ENCODE measurements around the gene TRIM71. TPM values are rescaled to one million over a fixed set of nuclear protein-coding genes. Genes with fewer than 3 reads are reported as not detected.
A peak's percentile ranks its signal among the peaks of the same experiment; 100 is the strongest.

TRIM71 gene
- total and polyA plus RNA-seq, 2 of the 13 experiments (the other 11 are each of a cell fraction or from before 2014, with no cell fraction given): 21.7 to 76.9 TPM

DNA sequence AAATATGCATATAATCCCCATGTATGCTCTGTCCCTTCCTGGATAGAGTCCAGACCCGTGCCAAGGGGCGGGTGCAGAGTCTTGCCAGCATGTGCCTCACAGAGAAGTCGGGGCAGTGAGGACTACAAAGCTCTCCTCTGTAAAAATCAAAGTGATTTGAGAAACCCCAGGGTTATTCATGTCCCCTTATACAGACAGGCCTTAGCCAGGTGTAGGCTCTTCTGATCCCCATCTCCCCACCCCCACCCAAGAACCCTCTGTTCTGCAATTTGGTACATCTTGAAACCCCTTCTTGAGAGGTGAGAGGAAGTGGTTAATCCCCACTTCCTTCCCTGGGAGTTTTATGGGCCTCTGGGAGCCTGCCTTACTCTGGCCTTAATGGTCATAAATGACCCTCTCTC lies 24.7 kb downstream of the TRIM71 start:
- WGBS (ENCODE audit: low lambda C conversion rate): 40% methylated on average over 3 of the region's 3 CpGs
- Histone ChIP-seq H2AFZ (ENCODE audit: low read length) (no peak overlapping the region), H3K36me3 (replicated peaks in 1 of 2; ENCODE audit: control insufficient read depth in 1 of 2, insufficient read depth in 2 of 2, low read length in 2 of 2) (peaks cover 0 to 5% of the 10 kb centered on the region in 2 experiments; a peak in 1 of 5 replicates), H3K27ac (ENCODE audit: extremely low read length, insufficient read depth, low read length) (peak overlapping the region; percentile 100), H4K20me1 (ENCODE audit: insufficient read depth, low read length) (peaks cover 68% of the 10 kb centered on the region), H3K9ac (ENCODE audit: insufficient read depth, low read depth, low read length) (peak overlapping the region; percentile 49; the same call in 1 of the 2 replicates), H3K4me1 (ENCODE audit: insufficient read depth, low read length) (peaks cover 99% of the 10 kb centered on the region), H3K9me3 (ENCODE audit: low read length) (no peaks in the 10 kb centered on the region), H3K79me2 (ENCODE audit: insufficient read depth, low read length) (peaks cover 97% of the 10 kb centered on the region), H3K27me3 (ENCODE audit: control insufficient read depth in 1 of 2, insufficient read depth in 2 of 2, low read length in 2 of 2) (no peaks in the 10 kb centered on the region), H3K4me3 (replicated peaks in 1 of 3; ENCODE audit: insufficient read depth in 1 of 3, low read depth in 2 of 3, low read length in 3 of 3) (peak overlapping the region in 1 of 3 experiments; percentile 29; a peak in 1 of 6 replicates), H3K4me2 (ENCODE audit: low read depth, low read length) (peak overlapping the region; percentile 80)
- DNase-seq (ENCODE audit: low spot score) (no peak), ATAC-seq (no peak), FAIRE-seq (no peak)
- intact Hi-C loops (cut with micrococcal nuclease; ENCODE audit: unreplicated experiment) (loop anchor here (5.0 kb wide), 1 partner anchor 45 kb away; no protein-coding TSS in a partner anchor), in situ Hi-C loops (cut with HindIII; ENCODE audit: extremely low pct_ligation_motif_present, low pct_unique_long_range_greater_than_20kb) (no loop called here)
- ChIA-PET CTCF (ENCODE audit: low intra/inter-chr PET ratio, low total read pairs) (no interaction called here), POLR2A (interaction anchor here (1.6 to 5.7 kb wide), 4 partner anchors 8 to 27 kb away, joined by 4 to 36 read pairs (median 9); partner anchors contain the start of gene TRIM71)
- no TSS peak for BruUV-seq (replicated peaks)
- TF ChIP-seq ZNF782 (CRISPR knock-in tag; IDR thresholded peaks at IDR 0.05; ENCODE audit: borderline replicate concordance) (no peak), KLF16 (CRISPR knock-in tag; IDR thresholded peaks at IDR 0.05) (no peak), BHLHE40 (IDR thresholded peaks at IDR 0.05; ENCODE audit: low read length) (0 out of 2 replicates have a peak, but pooled peaks have one; percentile 40), CAMTA2 (CRISPR knock-in tag; IDR thresholded peaks at IDR 0.05; ENCODE audit: borderline replicate concordance) (no peak)
- TF ChIP-seq, protein P1, sequence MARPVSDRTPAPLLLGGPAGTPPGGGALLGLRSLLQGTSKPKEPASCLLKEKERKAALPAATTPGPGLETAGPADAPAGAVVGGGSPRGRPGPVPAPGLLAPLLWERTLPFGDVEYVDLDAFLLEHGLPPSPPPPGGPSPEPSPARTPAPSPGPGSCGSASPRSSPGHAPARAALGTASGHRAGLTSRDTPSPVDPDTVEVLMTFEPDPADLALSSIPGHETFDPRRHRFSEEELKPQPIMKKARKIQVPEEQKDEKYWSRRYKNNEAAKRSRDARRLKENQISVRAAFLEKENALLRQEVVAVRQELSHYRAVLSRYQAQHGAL (CRISPR knock-in tag; IDR thresholded peaks at IDR 0.05; ENCODE audit: not compliant biosample characterization): no peak

DNA sequence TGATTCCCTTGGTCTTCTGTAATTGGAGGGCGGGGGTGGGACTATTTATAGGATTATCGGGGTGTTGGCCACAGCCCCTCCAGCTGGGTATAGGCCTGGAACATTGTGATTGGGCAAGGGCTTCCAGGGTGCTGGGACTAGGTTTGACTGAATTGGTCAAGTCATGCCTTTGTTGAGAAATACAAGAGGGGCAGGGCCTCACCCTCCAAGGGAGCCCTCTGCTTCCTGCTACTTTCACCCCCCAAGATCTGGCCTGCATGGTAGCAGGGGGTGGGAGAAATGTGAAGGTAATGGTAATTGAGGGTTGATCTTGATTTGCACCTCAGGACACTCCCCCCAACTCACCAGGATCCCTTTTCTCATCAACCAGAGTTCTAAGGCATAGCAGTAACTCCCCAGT lies 25.2 kb downstream of the TRIM71 start:
- H3K79me2 ChIP-seq (ENCODE audit: insufficient read depth, low read length): peaks cover 97% of the 10 kb centered on the region
- TF ChIP-seq CEBPB (IDR thresholded peaks at IDR 0.05; ENCODE audit: borderline replicate concordance, low read depth, low read length) (0 out of 2 replicates have a peak, but pooled peaks have one; percentile 36), RBM22 (optimal IDR thresholded peaks at IDR 0.05; ENCODE audit: low read length) (peak; percentile 64), ZNF749 (CRISPR knock-in tag; IDR thresholded peaks at IDR 0.05; ENCODE audit: borderline replicate concordance) (no peak)
- no peak for ATAC-seq
- peak overlapping the region; percentile 100 for H3K27ac ChIP-seq (ENCODE audit: extremely low read length, insufficient read depth, low read length)
- peak overlapping the region; percentile 49; the same call in 1 of the 2 replicates for H3K9ac ChIP-seq (ENCODE audit: insufficient read depth, low read depth, low read length)
- WGBS (ENCODE audit: low lambda C conversion rate): 65% methylated on average over 2 of the region's 2 CpGs
- H3K9me3 ChIP-seq (ENCODE audit: low read length): no peaks in the 10 kb centered on the region
- ChIA-PET CTCF (ENCODE audit: low intra/inter-chr PET ratio, low total read pairs) (no interaction called here), POLR2A (interaction anchor here (1.6 to 5.7 kb wide), 4 partner anchors 8 to 28 kb away, joined by 4 to 36 read pairs (median 12); partner anchors contain the start of gene TRIM71)
- H3K4me2 ChIP-seq (ENCODE audit: low read depth, low read length): peak overlapping the region; percentile 80
- H4K20me1 ChIP-seq (ENCODE audit: insufficient read depth, low read length): peaks cover 68% of the 10 kb centered on the region
- no peak overlapping the region for H2AFZ ChIP-seq (ENCODE audit: low read length)
- peaks cover 99% of the 10 kb centered on the region for H3K4me1 ChIP-seq (ENCODE audit: insufficient read depth, low read length)
- BruUV-seq (replicated peaks): no TSS peak
- no peaks in the 10 kb centered on the region for H3K27me3 ChIP-seq (ENCODE audit: control insufficient read depth in 1 of 2, insufficient read depth in 2 of 2, low read length in 2 of 2)
- in situ Hi-C loops (cut with HindIII; ENCODE audit: extremely low pct_ligation_motif_present, low pct_unique_long_range_greater_than_20kb): no loop called here
- no peak overlapping the region for H3K4me3 ChIP-seq (replicated peaks in 1 of 3; ENCODE audit: insufficient read depth in 1 of 3, low read depth in 2 of 3, low read length in 3 of 3)
- intact Hi-C loops (cut with micrococcal nuclease; ENCODE audit: unreplicated experiment): loop anchor here (5.0 kb wide), 1 partner anchor 44 kb away; no protein-coding TSS in a partner anchor
- no peak for DNase-seq (ENCODE audit: low spot score)
- no peak for FAIRE-seq
- peaks cover 0 to 5% of the 10 kb centered on the region in 2 experiments; a peak in 1 of 5 replicates for H3K36me3 ChIP-seq (replicated peaks in 1 of 2; ENCODE audit: control insufficient read depth in 1 of 2, insufficient read depth in 2 of 2, low read length in 2 of 2)

Measured in HepG2 (cell line).